PC-9 (cell line): ENCODE results near the gene CACNA1G.

ENCODE experiments used
- CTCF ChIP-seq: fragments of 200-600 bp; sonication (generic); conservative IDR thresholded peaks from 2 replicates; pipeline ENCODE4 v1.6.1; 2017; ENCODE audit warnings: mixed run types, antibody characterized with exemption, mild to moderate bottlenecking, moderate library complexity
- EZH2 ChIP-seq: fragments of 200-600 bp; sonication (generic); IDR thresholded peaks from 2 replicates; pipeline ENCODE4 v1.8.0; 2017; ENCODE audit warnings: antibody characterized with exemption, low read depth

GRCh38 chr17:50672831-50673551 lies 112.5 kb downstream of the CACNA1G start:
- TF ChIP-seq CTCF (no peak), EZH2 (no peak)
